ENCODE data around the gene KRT26.

The KRT26 gene

GRCh38 chr17:40772101-40772500 is at the start of gene KRT26:
TSS of gene KRT26 (minus strand) at chr17:40772201. CDS start at chr17:40772113, 88 bp downstream.
- no peak for TF ChIP-seq ZNF624 (tag by site-specific recombination; IDR thresholded peaks at IDR 0.05)
- no peak for TF ChIP-seq ZFP37 (tag by site-specific recombination; IDR thresholded peaks at IDR 0.05)
- no peak for TF ChIP-seq ZNF37A (tag by site-specific recombination; IDR thresholded peaks at IDR 0.05)
- TF ChIP-seq GLIS2 (tag by site-specific recombination; IDR thresholded peaks at IDR 0.05) = no peak
- TF ChIP-seq ZNF777 (tag by site-specific recombination; IDR thresholded peaks at IDR 0.05; ENCODE audit: borderline replicate concordance) = no peak
- no peak for TF ChIP-seq ZNF214 (tag by site-specific recombination; IDR thresholded peaks at IDR 0.05; ENCODE audit: borderline replicate concordance)
- TF ChIP-seq ZNF354C (tag by site-specific recombination; IDR thresholded peaks at IDR 0.05; ENCODE audit: borderline replicate concordance, low read depth) = no peak
- TF ChIP-seq ZNF843 (tag by site-specific recombination; IDR thresholded peaks at IDR 0.05) = no peak
- TF ChIP-seq YY1 (tag by site-specific recombination; IDR thresholded peaks at IDR 0.05) = no peak
- no peak for TF ChIP-seq ZNF521 (tag by site-specific recombination; IDR thresholded peaks at IDR 0.05)
- ChIA-PET CTCF (no interaction called here), POLR2A (no interaction called here)

GRCh38 chr17:40821536-40821935 is 49.5 kb upstream of the KRT26 start:
- Histone ChIP-seq H3K4me3 (ENCODE audit: low read depth, low read length) (no peak overlapping the region), H3K4me1 (ENCODE audit: control insufficient read depth, insufficient read depth, low read length) (peaks cover 11% of the 10 kb centered on the region), H3K9me3 (ENCODE audit: control insufficient read depth, insufficient read depth, low read depth, low read length) (no peaks in the 10 kb centered on the region), H3K36me3 (ENCODE audit: control insufficient read depth in 2 of 2, insufficient read depth in 1 of 2, low read length in 2 of 2) (peaks cover 0 to 26% of the 10 kb centered on the region in 2 experiments; a peak in 1 of 3 replicates), H3K27ac (ENCODE audit: extremely low read depth, low read depth, low read length) (no peak overlapping the region)
- no peak for TF ChIP-seq ZBTB20 (tag by site-specific recombination; IDR thresholded peaks at IDR 0.05)
- TF ChIP-seq GLIS2 (tag by site-specific recombination; IDR thresholded peaks at IDR 0.05) = no peak
- TF ChIP-seq MYNN (tag by site-specific recombination; IDR thresholded peaks at IDR 0.05; ENCODE audit: borderline replicate concordance) = no peak
- no peak for TF ChIP-seq ZNF677 (tag by site-specific recombination; IDR thresholded peaks at IDR 0.05)
- no peak for TF ChIP-seq ZBTB10 (tag by site-specific recombination; IDR thresholded peaks at IDR 0.05)
- no peak for TF ChIP-seq ZNF449 (tag by site-specific recombination; IDR thresholded peaks at IDR 0.05)
- no peak for TF ChIP-seq ZNF48 (tag by site-specific recombination; IDR thresholded peaks at IDR 0.05)
- TF ChIP-seq ZNF777 (tag by site-specific recombination; IDR thresholded peaks at IDR 0.05; ENCODE audit: borderline replicate concordance) = no peak
- no peak for TF ChIP-seq ZBTB7A (tag by site-specific recombination; IDR thresholded peaks at IDR 0.05; ENCODE audit: low read depth)
- TF ChIP-seq BCL11B (tag by site-specific recombination; IDR thresholded peaks at IDR 0.05; ENCODE audit: low read depth) = no peak
- no peak for TF ChIP-seq MZF1 (tag by site-specific recombination; IDR thresholded peaks at IDR 0.05; ENCODE audit: borderline replicate concordance)
- no peak for TF ChIP-seq SCRT2 (tag by site-specific recombination; IDR thresholded peaks at IDR 0.05)
- no peak for TF ChIP-seq KLF16 (tag by site-specific recombination; IDR thresholded peaks at IDR 0.05)
- CTCF ChIA-PET = no interaction called here
- POLR2A ChIA-PET = no interaction called here

More at GRCh38 chr17:40772101-40772500, at the start of gene KRT26:
- no peak within 1 kb of the TSS for H3K27ac ChIP-seq (ENCODE audit: extremely low read depth, low read depth, low read length)
- no peaks in the 10 kb centered on the region for H3K4me1 ChIP-seq (ENCODE audit: control insufficient read depth, insufficient read depth, low read length)
- no peaks in the 10 kb centered on the region for H3K36me3 ChIP-seq (ENCODE audit: control insufficient read depth in 2 of 2, insufficient read depth in 1 of 2, low read length in 2 of 2)
- H3K9me3 ChIP-seq (ENCODE audit: control insufficient read depth, insufficient read depth, low read depth, low read length) = no peaks in the 10 kb centered on the region
- no peak within 1 kb of the TSS for H3K4me3 ChIP-seq (ENCODE audit: low read depth, low read length)

All from HEK293 (cell line).